ENCODE measurements around the gene GLA.
A peak's percentile ranks its signal among the peaks of the same experiment; 100 is the strongest.

GLA gene

DNA sequence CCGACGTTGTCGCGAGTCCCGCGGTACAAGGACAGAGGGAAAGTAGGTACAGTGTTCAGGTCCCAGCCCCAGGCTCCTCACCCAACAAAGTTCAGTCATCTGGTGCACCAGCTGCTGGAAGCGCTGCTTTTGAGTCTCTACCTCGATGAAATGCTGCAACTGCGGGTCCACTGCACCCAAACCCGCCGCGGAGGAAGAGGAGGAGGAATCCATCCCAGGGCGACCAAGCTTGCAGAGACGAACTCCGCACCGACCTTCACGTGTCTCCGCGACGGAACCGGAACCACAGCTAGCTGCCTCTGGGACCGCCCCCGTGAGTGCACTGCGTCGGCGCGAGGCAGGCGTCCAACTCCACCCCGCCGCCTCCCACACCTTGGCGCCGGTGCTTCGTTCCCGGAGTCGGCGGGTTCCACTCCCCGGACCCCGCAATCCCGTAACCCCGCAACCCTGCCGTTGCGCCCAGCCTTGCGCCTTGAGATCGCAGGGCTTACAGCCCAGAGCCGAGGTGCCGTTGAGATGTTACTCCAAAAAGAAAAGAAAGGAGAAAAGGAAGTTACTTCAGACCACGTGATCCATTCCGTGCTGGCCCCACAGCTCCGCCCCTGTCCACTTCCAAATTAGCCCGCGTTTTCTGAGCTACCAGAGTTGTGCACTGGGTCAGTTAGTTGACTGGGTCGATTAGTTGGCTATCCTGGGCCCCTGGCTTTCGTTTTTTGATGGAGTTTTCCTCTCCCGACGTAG is 59.1 kb downstream of the GLA start, which contains the start of gene TIMM8A:
Gene TIMM8A, minus strand, starts transcription at position 291 of the 741 bp plus-strand sequence. Its CDS starts 78 bp downstream, at position 213.
- peak; percentile 88 for DNase-seq

DNA sequence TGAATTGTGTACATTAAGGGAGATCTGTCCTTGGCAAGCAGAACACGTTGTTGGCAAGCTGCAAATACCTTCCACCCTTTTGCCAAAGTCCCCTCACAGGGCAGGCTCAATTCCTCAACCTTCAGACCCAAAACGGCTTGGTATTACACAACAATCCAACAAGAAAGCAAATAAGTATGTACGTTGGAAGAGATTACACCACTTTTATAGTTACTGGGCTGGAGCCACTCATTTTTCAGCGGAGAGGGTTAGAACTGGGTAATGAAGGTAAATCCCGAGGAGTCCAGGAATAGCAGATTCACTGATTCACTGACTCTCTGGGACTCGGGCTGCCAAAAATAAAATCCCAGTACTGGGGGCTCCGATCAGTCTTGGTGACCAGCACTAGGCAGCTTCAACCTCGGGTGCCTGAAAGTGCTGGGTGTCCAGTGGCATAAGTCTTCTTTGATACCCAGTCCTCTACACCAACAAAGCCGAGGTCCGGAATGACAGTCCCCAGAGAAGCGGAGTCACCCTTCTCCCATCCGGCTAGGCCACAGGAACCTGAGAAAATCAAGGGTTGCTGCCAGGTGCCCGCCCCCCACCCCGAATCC is 59.8 kb downstream of the GLA start:
- no peak for DNase-seq

Data from NCI-H1092 treated with DMSO at 0.1 percent for 48 hours (cell line).